CD4-positive, alpha-beta T cell treated with Interleukin-12 subunit alpha and Interleukin-12 subunit beta, for 1 hour (primary cell): Measurements from ENCODE around the gene KIRREL3.

ENCODE experiments used
- DNase-seq: peaks from one replicate; pipeline ENCODE4 v3.0.0-alpha.2; 2020

KIRREL3 gene

GRCh38 chr11:126766440-126766839 lies 234.1 kb downstream of the KIRREL3 start:
- no peak for DNase-seq

- DNase-seq: no peak
Measured at GRCh38 chr11:126765196-126765595, 235.4 kb downstream of the KIRREL3 start.

DNA sequence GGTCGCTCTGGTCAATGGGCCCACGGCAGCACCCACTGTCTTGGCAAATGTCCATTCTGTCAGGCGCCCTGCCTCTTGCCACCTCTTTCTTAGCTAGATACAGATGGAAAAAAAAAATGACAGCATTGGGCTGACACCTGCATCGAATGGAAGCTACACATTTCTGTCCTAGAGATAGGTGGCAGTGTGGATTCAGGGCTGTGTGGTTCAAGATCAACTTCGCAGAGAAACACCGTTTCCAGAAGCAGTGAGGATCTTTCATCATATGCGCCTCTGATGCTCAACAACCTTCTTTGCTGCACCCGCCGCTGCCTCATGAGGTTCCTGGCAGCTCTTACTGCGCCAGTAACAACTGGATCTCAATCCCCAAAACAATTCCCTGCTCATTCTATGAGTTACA lies 236.3 kb downstream of the KIRREL3 start:
- no peak for DNase-seq

- no peak for DNase-seq
Measured at GRCh38 chr11:126756855-126757254, 243.7 kb downstream of the KIRREL3 start.

GRCh38 chr11:126756421-126756820 lies 244.1 kb downstream of the KIRREL3 start:
- no peak for DNase-seq

DNA sequence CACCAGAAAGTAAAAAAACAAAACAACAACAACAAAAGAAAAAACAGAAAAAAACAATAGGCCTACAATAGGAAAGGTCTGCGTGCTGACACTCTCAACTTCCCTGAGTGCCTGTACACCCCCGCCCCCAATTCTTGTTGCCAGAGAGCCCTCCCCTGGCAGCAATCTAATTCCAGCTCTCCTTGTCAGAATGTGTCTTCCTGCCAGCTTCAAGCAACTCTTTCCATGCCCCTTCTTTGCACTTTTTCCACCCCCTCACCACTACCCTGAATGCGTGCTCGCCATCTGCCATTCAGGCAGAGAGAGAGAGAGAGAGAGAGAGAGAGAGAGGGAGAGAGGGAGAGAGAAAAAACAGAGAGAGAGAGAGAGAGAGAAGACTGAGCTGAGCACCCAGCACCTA lies 245.0 kb downstream of the KIRREL3 start:
- no peak for DNase-seq

DNA sequence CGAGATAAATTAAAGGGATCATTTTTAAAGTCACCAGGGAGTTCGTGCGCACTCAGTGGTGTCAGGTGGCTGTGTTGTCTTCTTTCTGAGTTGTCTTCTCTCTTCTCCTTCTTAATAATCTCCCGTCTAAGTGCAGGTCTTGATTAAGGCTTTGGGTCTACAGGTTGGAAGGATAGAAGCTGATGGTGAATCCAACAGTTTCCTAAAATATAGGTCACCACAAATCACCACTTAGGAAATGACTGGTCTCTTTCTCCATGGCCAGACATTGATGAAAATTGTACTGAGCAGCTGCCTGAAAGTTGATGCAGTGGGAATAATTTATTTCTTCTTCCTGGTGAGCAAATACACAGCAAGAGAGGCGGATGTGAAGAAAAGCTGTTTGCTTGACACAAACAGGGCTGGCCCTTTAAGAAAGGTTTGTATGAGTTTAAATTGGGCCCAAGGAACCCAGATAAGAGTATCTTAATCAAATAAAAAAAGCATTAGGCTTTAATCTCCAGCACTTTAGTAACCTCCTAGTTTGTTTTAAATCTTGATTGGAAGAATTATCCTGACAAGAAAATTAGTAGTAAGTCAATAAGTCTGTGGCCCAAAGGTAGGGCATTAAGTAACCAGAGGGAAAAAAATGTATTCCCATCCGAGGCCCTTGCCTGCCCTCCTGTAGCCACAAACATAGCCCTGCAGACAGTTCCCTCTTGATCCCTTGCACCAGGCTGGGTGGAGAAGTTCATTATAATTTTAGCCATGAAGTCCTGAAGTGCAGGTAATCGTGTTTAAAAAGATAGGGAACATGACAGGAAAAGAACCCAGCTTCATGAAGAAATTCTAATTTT lies 245.8 kb downstream of the KIRREL3 start:
- no peak for DNase-seq

DNA sequence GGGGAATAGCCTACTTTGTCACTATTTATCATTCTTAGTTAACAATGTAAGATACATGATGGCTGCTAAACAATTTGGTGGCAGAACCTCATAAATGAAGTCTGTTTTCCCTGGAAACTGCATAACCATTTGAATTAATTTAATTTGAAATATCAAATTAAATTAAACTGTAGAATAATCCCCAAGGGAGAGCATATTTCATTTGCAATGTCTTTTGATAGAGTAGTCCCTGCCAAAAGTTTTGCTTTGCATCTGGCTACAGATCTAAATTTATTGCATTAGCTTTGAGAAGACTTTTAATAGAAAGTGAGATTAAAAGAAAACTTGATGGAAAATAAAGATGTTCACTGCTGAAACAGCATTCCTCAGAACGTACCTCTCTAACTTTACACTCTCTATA lies 246.6 kb downstream of the KIRREL3 start:
- no peak for DNase-seq

- DNase-seq: no peak
Measured at GRCh38 chr11:126751242-126751641, 249.3 kb downstream of the KIRREL3 start.

DNA sequence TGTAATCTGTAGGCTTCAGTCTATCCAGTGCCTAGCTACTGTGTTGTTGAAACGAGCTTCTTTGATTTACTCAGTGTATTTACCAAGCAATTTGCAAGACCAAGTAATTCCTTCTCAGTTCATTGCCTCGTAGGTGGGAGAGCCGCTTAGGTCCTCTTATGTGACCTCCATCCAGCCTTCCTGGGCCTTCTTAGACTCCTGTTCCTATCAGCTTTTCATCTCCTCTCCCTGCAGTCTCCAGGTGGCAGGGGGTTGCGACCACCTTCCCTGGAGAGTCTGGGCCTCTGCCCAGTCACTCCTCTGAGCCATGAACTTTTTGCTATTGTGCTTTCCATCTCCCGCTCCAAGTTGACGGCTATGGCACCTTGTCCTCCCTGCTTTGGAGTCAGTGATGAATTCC lies 251.8 kb downstream of the KIRREL3 start:
- DNase-seq: no peak

- no peak for DNase-seq
Measured at GRCh38 chr11:126748100-126748791, 252.3 kb downstream of the KIRREL3 start.

GRCh38 chr11:126747315-126747714 lies 253.3 kb downstream of the KIRREL3 start:
- no peak for DNase-seq

DNA sequence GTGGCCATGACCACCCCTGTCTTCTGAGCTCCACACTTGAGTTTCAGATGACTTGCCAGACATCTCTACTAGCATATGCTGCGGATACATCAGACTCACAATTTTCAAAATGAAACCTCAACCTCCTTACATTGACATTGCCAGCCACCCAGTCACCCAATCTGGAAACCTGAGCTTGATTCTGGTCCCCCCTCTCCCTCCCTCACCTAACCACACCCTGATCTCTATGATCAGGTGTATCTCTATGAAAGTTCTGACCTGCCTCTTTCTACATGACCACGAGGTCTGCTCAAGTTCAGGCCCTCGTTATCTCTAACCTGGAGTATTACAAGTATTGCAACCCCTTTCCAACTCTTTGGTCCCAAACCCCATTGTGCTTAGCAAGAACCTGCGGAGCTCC lies 254.1 kb downstream of the KIRREL3 start:
- DNase-seq: no peak

GRCh38 chr11:126744699-126745098 lies 255.9 kb downstream of the KIRREL3 start:
- DNase-seq: no peak

- DNase-seq: no peak
Measured at GRCh38 chr11:126743628-126744027, 256.9 kb downstream of the KIRREL3 start.

DNA sequence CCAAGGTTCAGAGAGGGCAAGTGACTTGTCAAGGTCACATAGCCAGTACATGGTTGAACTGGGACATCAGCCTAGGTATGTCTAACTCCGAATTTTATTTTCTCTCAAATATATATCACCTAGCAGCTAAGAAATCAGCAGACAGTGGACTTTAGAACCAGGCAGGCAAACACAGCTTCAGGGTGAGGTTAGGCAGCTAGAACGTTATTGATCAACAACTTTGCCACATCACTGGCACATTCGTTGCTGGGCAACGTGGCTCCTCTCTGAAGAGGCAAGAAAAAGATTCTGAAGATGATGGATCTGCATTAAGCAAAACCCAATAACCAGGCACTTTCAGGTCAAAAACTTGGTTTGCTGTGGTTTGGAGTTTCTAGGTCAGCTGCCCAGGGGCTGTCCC lies 258.0 kb downstream of the KIRREL3 start:
- no peak for DNase-seq

- no peak for DNase-seq
Measured at GRCh38 chr11:126740846-126741245, 259.7 kb downstream of the KIRREL3 start.

DNA sequence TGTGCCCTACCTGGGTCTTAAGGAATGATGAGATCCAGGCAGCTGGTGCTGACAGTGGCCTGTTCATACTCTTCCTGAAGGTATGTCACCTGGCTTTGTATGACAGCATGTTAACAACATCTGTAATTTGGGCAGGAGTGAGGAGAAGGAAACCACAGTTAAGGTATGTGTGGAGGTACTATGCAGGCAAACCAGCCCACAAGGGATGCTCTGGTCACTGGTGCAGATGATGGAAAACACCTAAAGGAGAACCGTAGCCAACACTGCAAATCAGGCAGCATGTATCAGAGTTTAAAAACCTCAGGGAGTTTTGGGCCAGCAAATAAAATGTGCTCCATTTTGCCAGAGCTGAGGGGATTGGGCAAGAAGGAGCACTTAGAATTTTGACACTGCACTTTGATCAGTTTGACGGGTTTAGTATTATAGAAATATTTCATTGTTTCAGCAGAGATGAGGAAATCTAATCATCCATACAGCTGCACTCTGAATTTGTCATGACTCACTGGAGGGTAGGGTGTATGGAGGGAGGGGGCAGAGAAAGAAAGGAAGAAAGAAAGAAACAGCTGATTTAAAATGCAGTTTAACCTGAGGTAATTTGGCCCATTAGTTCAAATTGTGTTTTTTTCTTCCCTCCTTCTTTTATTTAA lies 260.9 kb downstream of the KIRREL3 start:
- DNase-seq: no peak

- DNase-seq: no peak
Measured at GRCh38 chr11:126738295-126739031, 262.1 kb downstream of the KIRREL3 start.

GRCh38 chr11:126736682-126737572 lies 263.6 kb downstream of the KIRREL3 start:
- no peak for DNase-seq

GRCh38 chr11:126734752-126735151 lies 265.8 kb downstream of the KIRREL3 start:
- DNase-seq: no peak

GRCh38 chr11:126733685-126734084 lies 266.9 kb downstream of the KIRREL3 start:
- no peak for DNase-seq
